ENCODE results near the gene PYCR2.
"Not testable (repeated sequence)": the region's sequence is repeated elsewhere in the genome, so short reads cannot be mapped to it uniquely, and the experiment has no call there.

The PYCR2 gene

DNA sequence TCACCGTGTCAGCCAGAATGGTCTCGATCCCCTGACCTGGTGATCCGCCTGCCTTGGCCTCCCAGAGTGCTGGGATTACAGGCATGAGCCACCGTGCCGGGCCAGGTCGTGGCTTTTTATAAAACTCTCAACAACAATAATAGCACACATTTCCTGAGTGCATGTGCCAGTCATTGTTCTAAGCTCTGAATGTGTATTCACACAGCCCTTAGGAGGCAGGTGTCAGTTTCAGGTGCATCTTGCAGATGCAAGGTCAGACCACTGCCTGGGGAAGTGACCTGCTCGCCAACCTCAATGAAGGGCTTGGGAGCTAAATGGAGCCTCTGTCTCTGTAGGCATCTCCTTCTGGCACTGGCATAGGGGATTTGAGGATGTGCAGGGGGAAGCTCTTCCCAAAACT, 18.5 kb upstream of the PYCR2 start:
- DNase-seq (ENCODE audit: low read depth), result no peak

DNA sequence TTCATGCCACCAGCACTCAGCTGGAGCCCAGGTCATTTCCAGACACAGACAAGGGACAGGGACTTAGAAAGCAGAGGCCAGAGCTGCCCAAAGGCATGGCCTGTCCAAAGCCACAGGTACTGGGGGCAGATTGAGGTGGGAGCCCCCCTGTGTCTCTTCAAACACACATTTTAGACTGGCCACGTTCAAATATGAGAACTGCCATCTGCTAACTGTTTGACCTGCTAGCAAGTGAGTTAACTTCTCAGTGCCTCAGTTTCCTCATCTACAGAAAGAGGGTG, 17.8 kb upstream of the PYCR2 start:
- DNase-seq (ENCODE audit: low read depth), result no peak

DNA sequence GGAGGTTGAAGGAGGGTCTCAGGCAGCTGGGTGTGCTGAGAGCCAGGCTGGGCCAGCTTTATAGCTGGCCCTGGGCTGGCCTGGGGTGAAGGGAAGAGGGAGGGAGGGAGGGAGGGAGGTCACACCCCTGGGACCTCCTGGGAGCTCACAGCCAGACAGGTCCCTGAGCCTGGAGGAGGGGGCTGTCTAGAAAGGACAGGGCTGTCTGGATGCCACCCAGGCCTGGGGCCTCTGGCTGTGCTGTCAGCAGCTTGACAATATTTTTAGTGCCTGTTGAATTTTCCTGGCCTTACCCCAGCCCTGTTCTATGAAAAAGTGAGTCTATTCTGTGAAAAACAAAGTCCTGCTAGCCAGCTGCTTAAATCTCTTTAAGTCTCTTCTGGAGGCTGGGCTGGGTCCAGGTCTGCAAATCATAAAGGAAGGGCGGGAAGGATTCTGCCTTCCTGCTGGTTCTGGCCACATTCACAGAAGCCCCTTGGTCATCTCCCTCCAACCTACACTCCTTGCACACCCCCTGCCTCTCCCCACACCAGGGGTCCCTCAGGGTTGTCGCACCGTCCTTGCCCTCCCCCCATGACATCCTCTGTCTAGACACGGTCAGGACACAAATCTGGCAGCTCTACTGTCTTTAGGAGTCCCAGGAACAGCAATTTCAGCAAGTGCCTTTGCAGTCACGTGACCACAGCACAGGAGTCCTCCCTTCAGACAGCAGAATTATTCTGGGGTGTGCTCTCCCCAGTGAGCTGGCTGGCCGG, 17.3 kb upstream of the PYCR2 start, which contains the start of gene LEFTY2:
Gene LEFTY2, minus strand, starts transcription at position 34 of the 755 bp plus-strand sequence. CDS start 80 bp downstream, outside the sequence.
- DNase-seq (ENCODE audit: low read depth), result no peak

DNA sequence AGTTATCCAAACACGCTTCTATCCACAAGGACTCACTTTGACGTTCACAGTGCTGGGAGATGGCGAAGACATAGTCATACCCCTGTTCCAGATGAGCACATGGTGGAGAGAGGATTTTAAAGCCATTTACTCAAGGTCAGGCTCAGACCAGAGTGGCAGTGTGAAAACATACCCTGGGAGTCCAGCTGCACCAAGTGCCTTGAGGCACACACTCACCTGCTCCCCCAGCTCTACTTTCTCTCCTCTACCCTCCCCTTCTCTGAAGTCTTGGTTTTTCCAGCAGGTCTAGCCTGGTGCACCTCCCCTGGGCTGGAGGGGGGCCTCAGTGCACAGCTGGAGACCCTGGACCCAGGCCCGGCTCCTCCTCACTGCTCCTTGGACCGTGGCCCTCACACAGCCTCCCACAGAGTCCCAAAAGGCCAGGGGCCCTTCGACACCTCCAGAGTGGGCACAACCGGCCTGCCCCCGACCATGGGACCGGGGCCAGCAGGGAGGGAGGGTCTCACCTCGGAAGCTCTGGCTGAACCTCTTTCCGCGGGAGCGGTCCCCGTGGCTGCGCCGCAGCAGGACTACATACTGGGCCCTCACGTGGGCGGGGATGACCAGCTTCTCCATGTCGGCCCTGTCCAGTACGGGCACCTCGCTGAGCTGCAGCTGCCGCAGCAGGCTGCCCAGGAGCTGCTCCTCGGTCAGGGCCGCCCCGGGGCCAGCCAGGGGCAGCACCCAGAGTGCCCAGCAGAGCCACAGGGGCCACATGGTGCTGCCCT, 16.5 kb upstream of the PYCR2 start:
- DNase-seq (ENCODE audit: low read depth), result no peak

DNA sequence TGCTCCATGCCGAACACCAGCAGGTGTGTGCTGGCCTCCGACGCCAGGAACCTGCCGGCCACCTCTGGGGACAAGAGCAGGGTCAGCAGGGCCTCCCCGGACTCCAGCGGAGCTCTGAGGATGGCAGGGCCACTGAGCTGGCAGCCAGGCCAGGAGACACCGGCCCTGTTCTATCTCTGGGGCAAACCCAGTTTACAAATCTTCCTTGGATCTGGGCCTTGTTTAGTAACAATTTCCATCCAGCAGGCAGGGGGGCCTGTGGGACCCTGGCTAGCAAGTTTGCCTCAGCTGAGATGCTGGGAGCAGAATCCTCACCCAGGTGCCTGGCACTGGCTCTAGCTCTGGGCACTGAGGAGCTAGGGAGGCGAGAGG, 15.9 kb upstream of the PYCR2 start:
- DNase-seq (ENCODE audit: low read depth), result not testable (repeated sequence)

DNA sequence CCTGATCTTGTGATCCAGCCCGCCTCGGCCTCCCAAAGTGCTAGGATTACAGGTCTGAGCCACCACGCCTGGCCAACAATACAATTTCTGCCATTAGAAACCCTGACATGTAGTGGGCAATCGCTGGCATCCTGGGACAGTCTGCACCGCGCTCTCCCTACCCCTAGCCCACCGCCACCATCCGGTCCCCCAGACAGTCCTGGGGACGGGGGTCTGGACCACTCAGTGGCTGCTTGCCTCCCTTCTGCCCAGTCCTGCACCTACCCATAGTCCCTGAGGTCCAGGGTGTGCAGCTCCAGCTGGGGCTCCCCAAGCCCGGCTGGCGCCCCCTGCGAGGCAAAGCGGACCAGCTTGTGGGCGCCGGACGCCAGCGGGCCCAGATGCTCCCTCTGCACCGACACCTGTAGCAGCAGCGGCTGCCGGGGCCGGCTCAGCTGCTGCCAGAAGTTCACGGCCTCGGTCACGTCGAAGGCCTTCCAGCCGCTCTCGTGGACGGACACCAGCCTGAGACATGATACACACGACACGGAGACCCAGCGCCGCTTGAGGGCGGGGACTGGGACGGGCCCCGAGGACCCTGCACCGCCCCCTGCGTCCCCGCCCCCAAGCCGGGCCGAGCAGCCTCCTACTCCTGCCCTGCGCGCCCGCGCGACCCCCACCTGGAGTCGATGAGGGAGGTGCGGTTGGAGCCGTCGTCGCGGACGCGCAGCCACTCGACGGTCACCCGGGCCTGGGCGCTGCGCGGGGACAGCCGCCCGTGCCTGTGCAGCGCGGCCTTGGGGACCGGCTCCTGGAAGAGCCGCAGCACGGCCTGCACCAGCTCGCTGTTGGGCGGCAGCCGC, 15.3 kb upstream of the PYCR2 start:
- not testable (repeated sequence) for DNase-seq (ENCODE audit: low read depth)

DNA sequence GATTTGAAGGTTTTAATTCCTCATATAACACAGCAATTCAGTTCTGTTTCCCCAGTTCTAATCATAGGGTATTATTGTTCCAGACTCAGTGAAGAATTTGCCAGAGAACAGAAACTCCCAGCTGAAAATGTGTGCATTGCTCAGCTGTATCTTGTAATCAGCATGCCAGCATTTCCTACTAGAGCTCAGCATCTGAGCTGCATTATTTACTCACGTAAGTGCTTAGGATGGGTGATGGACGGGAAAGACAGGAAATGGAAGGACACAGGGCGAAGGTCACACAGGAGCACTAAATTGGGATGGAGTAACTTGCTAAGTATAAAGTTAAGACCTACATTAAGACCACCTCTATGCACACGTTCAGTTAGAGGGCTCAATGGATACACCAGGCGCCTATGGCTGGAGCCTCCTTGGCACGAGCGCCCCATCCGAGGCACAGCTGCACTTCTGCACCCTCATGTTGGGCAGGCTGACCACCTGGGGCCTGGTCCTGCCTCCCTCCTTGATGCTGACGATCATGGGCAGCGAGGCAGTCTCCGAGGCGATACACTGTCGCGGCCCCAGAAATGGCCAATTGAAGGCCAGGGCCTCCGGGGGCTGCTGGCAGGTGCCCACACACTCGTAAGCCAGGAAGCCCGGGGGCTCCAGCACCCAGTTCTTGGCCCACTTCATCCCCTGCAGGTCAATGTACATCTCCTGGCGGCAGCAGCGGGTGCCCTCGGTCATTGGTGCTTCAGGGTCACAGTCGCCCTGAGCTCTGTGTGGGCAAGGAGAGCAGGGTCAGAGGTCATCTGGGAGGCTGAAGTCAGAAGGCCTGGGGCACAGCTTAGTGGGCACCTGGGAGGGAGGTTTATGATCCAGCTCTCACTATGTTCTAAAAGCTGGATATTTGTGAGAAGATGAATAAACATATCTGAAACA, 13.3 kb upstream of the PYCR2 start:
- no peak for DNase-seq (ENCODE audit: low read depth)

DNA sequence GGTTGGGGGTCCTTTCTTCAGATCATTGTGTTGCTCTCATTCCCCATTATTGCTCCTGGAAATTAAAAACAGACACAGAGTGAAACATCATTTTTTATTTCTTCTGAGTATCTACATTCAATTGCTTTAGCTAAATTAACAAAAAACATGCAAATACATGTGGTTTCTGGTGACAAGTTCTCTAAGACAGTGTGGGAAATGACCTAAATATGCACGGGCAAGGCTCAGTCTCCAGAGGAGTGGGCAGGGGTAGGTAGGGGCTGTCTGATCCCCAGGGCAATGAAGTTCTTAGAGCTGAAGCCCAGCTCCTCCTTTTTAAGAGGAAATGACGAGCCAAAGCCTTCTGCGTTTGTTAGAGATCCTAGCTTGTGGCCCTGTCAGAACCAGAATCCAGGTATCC, 12.5 kb upstream of the PYCR2 start:
- no peak for DNase-seq (ENCODE audit: low read depth)

DNA sequence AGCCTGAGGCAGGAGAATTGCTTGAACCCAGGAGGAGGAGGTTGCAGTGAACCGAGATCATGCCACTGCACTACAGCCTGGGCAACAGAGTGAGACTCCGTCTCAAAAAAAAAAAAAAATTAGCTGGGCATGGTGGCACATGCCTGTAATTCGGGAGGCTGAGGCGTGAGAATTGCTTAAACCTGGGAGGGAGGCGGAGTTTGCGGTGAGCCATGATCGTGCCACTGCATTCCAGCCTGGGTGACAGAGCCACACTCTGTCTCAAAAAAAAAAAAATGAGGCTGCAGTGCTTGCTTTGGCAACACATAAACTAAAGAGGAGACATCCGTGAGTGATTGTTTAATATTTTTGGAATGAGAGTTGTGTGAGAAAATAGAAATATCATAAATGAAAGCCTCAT, 12.0 kb upstream of the PYCR2 start:
- DNase-seq (ENCODE audit: low read depth), result not testable (repeated sequence)

DNA sequence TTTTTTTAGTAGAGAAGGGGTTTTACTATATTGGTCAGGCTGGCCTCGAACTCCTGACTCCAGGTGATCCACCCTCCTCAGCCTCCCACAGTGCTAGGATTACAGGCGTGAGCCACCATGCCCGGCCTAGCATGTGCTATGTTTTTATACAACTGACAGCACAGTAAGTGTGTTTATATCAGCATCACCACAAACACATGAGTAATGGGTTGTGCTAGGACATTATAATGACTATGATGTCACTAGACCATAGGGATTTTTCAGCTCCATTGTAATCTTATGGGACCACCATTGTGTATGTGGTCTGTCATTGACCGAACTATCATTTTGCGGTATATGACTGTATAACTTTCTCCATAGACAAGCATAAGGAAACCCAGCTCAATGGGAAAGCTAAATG, 10.7 kb upstream of the PYCR2 start:
- DNase-seq (ENCODE audit: low read depth), result no peak

DNA sequence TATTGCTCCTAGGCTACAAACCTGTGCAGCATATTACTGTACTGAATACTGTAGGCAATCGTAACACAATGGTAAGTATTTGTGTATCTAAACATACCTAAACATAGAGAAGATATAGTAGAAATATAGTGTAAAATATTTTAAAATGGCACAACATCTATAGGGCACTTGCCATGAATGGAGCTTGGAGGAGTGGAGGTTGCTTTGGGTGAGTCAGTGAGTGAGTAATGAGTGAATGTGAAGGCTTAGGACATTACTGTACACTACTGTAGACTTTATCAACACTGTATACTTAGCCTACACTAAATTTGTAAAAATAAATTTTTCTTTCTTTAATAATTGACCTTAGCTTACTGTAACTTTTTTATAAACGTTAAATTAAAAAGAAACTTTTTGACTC, 9.0 kb upstream of the PYCR2 start:
- peak; percentile 70 for DNase-seq (ENCODE audit: low read depth)

DNA sequence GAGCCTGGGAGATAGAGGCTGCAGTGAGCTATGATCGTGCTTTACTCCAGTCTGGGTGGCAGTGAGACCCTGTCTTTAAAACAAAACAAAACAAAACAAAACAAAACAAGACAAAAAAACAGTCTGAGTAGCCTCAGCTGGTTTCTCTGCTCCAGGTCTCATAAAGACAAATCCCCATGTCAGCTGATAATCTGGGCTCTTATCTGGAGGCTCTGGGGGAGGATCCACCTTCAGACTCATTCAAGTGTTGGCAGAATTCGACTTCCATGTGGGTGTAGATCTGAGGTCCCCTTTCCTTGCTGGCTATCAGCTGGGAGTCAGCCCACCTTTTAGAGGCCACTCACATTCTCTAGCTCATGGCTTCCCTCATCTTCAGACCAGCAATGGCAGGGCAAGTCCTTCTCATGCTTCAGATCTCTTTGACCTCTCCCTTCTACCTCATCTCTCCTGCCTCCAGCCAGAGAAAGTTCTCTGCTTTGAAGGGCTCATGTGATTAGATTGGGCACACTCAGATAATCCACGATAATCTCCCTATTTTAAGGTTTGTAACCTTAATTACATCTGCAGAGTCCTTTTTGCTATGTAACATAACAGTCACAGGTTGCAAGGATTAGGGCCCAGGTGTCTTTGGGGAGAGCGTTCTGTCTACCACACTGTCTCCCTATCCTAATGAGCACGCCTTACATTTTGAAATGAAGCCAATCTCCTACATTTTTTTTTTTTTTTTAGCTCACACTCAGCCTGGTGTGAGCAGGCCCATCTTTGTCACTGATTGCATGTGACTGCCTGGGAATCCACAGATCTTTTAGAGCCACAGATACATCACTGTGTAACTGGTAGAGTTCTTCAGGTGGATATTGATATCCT, 7.5 kb upstream of the PYCR2 start:
- peak; percentile 51 for DNase-seq (ENCODE audit: low read depth)

DNA sequence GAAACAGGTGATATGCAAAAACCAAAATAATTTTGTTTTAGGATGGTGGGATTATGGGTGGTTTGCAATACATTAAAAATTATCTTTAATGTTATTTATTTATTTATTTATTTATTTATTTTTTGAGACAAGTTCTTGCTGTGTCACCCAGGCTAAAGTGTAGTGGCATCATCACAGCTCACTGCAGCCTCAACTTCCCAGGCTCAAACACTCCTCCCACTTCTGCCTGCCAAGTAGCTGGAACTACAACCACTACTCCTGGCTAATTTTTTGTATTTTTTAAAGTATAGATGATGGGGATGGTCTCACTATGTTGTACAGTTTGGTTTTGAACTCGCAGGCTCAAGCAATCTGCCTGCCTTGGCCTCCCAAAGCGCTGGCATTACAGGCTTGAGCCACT, 6.5 kb upstream of the PYCR2 start:
- no peak for DNase-seq (ENCODE audit: low read depth)

DNA sequence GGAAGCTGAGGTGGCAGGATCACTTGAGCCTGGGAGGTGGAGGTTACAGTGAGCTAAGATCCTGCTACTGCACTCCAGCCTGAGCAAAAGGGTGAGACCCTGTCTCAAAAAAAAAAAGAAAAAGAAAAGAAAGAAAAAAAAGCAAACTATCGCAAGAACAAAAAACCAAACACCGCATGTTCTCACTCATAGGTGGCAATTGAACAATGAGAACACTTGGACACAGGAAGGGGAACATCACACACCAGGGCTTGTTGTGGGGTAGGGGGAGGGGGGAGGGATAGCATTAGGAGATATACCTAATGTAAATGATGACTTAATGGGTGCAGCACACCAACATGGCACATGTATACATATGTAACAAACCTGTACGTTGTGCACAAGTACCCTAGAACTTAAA, 5.4 kb upstream of the PYCR2 start:
- not testable (repeated sequence) for DNase-seq (ENCODE audit: low read depth)

DNA sequence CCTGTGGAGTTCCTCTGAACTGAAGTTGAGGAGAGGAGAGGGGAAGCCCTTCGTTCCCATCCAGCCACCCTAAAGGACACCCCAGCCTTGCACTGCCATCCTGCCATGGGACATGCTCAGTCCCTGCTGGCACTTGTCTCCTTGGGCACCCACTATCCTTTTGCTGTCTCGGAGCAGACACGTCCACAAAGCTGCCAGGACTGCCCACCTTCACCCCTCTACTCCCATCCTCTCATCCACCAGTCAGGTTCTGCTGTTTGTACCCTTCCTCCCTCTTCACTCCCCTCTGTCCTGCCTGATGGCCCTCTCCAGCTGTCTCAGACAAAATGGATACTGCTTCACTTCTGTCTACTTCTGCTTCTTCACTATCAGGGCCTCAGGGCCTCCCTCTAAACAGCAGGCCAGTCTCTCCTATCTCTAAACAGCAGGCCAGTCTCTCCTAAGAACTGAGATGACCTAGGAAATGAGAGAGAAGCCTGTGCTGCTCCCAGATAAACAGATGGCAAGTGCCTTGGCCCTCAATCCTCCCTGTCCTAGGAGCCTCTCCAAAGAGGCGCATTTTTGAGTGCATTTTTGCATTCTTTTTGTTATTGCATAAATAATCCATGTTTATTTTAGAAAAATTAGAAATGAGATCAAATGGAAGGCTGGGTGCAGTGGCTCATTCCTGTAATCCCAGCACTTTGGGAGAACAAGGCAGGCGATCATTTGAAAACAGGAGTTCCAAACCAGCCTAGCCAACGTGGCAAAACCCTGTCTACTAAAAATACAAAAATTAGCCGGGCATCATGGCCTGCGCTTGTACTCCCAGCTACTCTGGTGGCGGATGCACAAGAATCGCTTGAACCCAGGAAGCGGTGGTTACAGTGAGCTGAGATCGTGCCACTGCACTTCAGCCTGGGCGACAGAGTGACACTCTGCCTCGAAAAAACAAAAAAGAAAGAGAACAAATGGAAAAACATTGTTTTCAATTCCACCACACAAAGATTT, 4.4 kb upstream of the PYCR2 start:
- no peak for DNase-seq (ENCODE audit: low read depth)

DNA sequence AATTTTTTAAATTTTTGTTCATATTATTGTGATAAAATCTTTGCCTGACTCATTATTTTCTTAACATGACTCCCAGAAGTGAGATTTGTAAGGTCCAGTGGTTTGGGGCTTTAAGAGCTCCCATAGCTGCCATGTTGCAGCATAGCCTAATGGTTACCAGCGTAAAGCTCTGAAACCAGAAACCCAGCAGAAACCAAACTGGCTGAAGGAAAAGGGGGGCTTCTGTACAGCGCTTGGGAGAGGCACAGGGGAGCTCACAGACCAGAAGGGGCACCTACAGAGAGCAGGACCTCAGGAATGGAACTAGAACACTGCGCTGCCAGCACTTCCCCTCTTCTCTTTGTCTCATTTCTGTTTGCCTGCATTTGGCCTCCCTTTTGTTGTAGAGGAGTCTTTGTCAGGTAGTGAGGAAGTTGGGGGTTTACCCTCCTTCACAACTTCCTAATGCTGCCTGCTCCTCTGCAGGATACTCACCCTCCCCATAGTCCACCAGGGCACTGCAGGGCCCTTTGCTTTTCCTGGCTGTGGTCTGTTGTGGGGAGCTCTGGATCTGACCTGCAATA, 2.6 kb upstream of the PYCR2 start:
- no peak for DNase-seq (ENCODE audit: low read depth)

DNA sequence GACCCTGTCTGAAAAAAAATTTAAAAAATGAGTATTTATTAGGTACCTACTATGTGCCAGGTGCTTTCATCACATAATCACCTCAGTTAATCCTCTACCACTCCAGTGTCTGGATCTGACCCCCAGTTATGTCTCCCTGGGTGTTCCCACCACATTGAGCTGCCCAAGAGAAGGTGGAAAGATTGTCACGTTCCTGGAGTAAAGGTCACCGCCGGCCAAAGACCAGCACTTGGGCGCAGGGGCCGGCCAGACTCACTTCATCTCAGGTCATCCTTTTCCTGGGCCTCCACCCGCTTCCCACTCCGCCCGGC, 714 bp downstream of the PYCR2 start:
- DNase-seq (ENCODE audit: low read depth), result no peak

DNA sequence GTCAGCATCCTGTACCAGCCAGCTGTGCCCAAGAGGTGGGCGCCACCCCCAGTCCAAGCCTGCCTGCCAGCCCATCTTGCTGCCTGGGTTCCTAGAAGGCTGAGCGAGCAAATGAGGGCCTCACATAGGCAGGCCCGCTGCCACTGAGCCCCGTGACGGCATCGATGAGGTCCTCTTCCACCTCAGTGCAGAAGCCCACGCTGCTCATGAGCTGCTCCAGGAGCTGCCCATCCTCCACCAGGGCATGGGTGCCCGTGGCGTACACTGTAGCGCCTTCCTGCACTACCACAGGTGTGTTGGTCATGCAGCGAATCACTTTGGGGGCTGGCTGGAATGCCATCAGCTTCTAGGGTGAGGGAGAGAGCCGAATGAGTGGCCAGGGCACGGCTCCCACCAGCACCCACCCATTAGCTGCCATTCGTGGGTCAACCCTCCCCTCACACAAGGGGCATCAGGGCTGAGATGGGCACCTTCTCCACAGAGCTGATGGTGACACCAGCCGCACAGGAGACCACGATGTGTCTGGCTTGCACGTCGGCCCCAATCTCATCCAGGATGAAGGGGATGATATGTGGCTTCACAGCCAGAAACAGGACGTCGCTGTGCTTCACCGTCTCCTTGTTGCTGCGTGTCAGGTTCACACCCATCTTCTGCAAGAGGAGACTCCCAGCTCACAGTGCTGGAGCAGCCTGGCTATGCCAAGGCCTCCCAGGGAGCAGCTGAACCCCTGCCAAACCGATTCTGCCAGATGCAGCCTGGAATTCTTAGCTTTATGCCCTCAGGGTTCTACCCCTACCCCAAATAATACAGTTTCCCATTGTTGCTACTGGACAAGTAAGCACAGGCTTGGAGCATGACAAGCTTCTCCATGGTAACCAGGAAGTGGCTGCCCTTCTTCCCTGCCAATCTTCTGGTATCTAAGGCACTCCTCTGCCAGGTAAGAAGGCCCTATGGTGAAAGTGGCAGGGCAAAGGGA, 2.0 kb downstream of the PYCR2 start:
- no peak for DNase-seq (ENCODE audit: low read depth)

All from amniotic epithelial cell (primary cell).